Measurements from ENCODE around the gene LRRFIP1.
A peak's percentile ranks its signal among the peaks of the same experiment; 100 is the strongest.

The LRRFIP1 gene

GRCh38 chr2:237691029-237691907, 63.9 kb downstream of the LRRFIP1 start:
- DNase-seq = peak; percentile 56

DNA sequence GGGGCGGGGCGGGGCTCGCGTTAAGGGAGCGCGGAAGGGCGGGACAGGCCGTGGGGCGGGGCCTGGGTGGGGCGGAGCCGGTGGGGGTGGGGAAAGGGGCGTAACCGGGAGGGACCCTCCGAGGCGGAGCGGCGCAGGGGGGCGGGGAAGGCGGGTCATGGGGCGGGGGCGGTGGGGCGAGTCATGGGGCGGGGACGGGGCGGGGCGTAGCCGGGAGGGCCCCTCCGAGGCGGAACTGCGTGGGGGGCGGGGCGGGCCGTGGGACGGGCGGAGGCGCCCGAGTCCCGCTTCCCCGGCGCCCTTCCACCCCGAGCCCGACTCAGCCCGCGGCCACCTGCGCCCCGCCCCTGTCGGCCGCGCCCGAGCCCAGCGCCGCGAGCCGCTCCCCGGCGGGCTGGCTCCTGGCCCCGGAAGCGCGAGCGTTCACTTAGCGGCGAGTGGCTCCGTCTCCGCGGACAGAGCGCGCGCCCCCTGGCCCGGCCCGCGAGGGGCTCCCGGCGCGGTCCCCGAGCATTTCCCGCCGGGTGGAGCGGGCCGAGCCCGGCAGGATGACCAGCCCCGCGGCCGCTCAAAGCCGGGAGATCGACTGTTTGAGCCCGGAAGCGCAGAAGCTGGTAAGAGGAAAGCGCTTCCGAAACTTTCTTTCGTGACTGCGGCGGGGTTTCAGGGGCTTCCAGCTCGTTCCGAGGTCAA, 64.7 kb downstream of the LRRFIP1 start:
- peak; percentile 95 for DNase-seq

DNA sequence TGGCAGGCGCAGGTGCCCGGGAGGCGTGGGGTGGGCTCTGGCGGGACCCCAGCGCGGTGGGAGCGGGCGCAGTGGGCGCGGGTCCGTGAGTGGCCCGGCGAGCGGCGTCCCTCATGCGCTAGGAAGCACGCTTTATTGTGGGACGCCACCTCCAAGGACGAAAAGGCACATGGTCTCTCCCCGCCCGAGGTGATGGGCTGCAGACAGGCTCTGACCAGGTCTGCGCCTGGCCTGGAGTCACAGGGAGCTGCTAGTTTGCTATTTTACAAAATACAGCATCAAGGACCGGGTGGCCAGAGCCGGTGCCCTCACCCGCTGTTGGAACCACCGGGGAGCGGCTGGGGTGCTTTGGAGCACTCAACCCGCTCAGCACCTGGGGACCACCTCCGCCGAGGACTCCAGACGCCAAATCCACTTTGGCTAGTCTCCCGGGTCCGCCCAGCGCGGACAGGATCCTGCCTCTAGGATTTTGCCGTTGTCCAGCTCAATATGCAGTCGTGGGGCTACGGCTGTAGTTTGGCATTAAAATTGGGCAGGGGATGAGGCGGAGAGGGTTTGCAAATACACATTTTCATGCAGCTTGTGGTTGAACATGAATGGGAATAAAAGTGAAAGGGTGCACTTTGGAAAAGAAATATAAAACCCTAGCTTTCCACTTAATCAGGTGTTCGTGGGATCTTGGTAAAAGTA, 65.4 kb downstream of the LRRFIP1 start:
- DNase-seq = peak; percentile 65

GRCh38 chr2:237693291-237693994, 66.1 kb downstream of the LRRFIP1 start:
- DNase-seq = no peak

DNA sequence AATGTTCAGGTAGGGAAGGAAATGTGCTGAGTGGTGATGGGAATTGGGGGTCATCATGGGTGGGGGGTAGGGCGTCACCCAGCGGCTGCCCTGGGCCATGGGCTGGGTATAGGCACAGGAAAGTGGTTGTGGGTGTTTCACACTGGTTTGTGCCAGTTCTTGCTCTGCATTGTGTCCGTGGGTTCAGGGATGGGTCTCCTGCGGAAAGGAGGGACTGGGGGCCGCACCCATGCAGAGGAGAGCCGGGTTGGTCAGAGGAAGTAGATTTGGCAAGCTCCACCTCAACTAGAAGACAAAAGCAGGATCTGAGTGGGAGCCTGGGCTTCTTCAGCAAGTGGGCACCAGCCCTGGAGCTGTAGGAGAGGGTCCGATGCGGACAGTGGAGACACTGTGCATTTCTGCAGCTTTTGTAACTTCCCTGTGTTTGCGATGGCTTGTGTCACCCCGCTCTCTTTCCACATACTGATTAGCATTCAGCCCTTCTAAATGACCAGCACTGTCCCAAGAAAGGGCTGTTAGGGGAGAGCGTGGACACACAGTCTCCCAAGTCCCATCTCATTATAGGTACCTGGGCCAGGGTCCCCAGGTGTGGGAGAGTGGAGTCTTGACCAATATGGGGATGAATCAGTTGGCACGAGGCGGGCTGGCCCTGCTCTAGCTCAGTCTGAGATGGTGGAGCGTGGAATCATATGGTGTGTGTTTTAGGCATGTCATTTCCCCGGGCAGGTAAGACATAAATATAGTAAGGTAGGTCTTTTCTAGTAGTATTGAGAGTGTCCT, 67.2 kb downstream of the LRRFIP1 start:
- no peak for DNase-seq

DNA sequence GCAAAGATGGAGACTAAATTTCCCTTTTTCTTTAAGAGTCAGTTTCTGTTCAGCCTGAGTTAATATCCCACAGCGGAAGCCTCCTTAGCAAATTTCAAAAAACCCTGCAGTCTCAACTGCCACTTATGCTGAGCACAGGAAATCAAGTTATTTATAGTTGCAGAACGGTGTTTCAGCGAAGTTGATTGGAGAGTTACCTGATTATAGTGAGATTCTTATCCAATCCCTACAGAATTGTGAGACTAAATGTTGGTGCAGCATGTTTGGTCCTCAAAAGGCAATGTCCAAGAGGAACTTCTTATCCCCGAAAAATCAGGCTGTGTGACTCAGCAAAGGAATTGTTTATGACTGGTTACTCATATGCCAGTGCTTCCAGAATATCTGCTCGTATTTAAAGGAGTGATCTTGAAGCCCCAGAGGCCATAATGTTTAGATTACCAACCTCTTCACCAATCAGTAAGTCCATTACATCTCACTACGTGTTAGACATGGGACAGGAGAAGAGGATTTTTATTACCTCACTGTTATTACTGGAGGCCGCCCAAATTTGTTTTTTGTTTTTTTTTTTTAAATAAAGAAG, 67.9 kb downstream of the LRRFIP1 start:
- DNase-seq = no peak

GRCh38 chr2:237696461-237696860, 69.1 kb downstream of the LRRFIP1 start:
- no peak for DNase-seq

DNA sequence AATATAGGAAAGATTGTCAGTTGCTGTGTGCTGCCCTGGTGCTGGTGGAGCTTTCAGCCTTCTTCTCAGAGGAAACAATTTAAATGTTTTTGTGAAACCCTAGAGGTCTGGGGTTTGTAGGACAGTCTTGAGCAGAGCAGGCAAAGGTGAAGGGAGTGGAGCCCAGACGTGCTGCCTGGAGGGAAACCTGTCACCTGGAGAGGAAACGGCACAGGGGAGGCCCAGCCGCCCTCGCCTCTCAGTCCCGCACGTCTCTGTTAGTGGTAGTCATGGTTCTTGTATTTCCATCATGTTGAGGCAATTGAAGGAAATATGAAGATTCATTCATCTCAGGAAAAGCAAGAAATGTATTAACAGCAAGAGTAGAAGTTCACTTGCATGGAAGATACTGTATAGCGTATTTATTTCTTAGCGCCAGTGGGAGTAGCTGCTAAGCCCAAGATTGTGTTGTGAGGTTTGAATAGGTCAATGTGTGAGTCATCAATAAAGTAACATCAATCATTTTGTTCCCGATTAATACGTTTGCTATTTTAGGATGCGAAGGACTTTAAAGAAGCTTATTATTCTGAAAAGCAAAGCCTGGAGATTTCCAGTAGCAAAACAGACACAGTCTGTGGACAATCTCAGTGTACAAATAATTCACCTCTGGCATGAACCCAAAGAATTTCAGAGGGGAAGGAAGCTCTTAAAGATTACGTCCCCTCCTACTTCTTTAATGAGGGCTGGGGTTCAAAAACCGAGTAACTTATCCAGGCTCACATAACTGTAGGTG, 70.4 kb downstream of the LRRFIP1 start:
- peak; percentile 64 for DNase-seq

DNA sequence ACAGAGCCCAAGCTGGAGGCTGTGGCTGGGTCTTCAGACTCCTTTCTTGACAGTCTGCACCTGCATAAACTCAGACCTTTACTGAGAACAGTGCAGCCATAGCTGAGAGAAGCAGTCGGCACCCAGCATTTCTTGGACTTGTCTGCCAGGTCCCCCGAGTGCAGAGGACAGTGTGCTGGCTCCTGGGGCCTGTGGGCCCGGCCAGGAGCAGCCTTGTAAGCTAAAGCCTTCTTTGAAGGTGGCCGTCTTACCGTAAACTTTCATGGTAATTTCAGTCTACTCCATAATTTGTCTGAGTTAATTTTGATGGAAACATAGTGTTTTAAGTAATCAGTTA, 70.9 kb downstream of the LRRFIP1 start:
- no peak for DNase-seq

DNA sequence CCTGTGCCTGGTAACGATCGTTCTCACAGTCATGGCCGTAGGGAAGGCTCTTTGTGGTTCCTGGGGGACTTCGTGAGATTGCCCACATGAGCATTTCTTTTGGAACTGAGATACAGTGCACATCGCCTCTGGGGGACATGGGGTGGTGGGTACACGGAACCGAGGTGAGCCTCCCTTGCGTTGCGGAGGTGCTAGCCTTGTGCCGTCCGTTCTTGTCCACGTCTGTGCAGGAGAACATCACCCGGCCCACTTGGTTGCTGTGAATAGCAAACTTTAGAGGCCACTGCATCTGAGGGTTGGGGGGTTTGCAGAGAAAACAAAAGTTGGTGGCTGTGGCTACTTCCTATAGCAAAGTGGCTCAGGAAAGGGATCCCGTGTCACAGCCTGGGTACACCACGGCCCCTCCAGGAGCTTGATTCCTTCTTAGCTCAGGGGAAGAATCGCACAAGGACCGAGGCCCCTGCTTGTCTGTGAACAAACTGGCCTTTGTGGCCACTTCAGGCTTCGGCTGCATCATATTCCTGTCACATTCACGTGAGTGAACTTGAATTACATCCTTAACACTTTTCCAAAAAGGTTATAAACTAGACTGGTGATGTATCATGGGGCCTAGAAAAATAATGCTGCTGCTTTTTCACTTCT, 72.6 kb downstream of the LRRFIP1 start:
- DNase-seq = no peak

DNA sequence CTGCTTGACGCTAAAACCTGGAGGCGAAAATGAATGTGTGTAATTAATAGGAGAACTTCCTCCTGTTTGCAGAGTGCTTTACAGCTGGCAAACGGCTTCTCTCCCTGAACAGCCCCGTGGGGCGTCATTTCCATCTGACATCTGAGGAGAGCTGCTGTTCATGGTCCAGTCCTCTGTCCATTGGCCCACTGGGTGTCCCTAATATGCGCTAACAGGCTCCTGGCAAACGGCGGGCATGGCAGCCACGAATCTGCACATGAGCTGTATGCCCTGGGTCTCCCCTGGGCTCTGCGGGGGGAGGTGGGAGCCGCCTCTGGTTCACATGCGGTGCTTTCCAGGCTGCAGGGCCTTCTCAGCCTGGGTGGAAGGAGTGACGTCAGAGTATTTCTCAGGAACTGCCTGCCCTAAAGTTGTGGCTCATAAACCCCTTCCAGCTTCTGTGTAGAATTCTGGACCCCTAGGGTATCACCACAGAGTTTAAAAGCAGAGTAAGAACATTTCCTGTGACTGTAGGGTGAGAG, 73.2 kb downstream of the LRRFIP1 start:
- peak; percentile 89 for DNase-seq

DNA sequence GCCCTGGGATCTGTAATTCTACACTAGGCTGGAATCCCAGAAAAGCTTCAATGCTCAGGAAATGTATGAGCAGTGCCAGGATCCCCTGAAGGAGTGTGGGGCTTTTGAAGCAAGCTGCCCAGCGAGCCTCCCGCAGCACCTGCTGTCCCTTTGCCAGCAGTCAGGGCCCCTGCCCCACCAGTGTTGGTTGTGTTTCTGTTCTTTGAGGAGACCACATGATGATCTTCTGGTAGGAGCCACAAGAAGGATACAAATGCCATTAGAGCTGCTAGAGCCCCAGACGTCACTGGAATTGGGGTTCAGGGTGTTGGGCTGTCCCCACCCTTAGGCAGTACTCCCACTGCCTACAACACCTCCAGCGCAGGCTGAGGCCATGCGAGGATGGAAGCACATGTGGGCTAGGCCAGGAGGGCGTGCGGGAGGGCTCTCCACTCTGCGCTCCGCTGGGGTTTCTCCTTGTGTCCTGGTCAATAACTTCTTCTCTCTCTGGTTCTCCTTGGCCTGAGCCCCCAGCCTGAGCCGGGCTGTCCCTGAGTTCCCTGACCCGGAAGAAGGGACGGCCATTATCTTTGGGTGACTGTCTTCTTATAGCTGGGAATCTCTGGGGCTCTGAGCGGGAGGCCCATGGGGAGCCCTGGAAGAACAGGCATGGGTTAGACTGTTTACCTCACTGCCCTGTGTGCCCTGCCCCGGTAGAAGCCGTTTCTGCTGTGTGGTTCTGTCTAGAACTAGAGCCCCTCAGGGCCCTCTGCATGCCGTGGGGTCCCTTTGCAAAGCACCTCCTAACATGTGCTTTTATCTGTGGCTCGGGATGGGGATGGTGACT, 73.9 kb downstream of the LRRFIP1 start:
- DNase-seq = no peak

DNA sequence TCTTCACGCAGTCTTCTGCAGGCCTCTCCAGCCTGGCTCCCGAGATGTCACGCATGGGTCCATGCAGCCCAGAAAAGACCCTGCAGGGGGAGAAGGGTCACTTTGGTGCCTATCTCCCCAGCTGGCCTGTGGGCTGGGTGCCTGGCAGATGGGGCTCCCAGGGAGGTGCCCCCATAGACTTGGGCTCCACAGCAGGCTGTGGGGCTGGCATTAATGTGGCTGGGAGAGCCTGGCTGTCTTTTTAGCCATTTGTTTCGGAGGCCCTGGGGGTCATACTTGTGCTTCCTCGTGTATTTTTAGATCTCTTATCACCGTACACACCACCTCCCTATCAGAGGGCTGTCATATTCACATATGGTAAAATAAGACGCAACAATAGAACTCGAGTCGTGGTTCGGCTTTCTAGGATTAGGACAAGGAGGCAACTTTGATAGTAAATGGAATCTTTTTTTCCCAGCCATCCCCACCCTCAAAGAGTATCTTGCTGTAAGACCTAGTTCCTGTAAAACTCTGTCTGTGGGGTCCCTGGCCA, 74.5 kb downstream of the LRRFIP1 start:
- no peak for DNase-seq

DNA sequence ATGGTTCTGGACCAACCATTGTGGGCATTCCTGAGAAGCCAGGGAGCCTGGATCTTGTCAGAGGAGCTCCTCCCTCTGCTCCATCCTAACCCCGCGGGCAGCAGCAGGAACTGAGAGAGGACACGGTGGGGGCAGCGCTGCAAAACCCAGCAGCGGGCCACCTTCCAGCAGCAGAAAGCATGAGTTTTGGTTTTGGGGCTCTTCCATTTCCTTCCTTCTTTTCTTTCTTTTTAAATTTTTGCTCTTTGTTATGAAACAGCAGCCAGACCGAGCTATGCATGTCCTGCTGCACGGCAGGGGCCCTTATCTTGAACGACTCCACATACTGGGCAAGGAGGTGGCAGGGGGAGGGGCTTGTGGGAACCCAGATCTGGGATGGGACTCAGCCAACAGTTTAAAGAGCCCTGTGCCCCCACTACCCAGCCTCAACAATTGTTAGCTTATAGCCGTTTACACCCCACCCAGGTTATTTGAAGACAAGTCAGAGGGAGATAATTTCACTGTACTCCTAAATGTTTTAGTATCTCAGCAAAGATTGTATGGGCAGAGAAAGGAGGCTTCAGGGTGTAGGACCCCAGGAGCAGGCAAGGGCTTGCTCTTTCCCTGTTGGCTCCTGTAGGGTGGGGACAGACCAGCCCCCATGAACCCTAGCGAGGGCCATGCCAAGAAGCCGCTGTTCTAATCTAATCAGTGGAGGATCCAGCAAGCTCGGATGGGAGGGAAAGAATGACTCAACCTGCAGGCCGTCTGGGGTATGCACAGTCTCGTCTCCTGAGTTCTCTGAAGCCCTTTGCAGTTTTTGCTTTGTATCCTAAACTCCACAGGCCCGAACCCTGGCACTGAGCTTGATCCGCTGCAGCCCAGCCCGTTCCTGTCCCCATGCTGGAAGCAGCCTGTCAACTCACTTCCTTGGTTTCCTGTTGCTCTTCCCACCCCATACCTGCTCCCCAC, 75.3 kb downstream of the LRRFIP1 start:
- peak; percentile 61 for DNase-seq

- DNase-seq = no peak
These were observed 77.4 kb downstream of the LRRFIP1 start for GRCh38 chr2:237704501-237705434.

- DNase-seq = no peak
These were observed 78.9 kb downstream of the LRRFIP1 start for GRCh38 chr2:237706257-237706656.

DNA sequence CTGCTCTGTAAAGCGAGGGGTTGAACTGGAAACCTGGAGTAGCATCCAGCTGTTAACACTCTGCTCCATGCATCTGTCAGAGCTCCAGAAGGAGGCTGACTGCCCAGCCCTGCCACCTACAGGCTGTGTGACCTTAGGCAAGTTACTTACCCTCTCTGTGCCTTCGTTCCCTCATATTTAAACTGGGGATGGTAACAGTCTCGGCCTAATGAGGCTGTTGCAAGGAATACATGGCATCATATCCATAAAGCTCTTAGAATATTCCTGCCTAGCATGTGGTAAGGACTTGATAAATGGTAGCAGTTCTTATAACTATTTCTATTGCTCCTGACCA, 80.6 kb downstream of the LRRFIP1 start:
- no peak for DNase-seq
